Measurements from ENCODE around the gene WAPL.

The WAPL gene

GRCh38 chr10:86415116-86415515, 106.5 kb downstream of the WAPL start:
- no peak for DNase-seq (ENCODE audit: low spot score)
- FAIRE-seq, result no peak

- DNase-seq (ENCODE audit: low spot score) (peak; percentile 68), FAIRE-seq (peak; percentile 94)
Measured at GRCh38 chr10:86413046-86413728, 108.4 kb downstream of the WAPL start.

GRCh38 chr10:86411852-86412560, 109.6 kb downstream of the WAPL start:
- FAIRE-seq, result no peak
- DNase-seq (ENCODE audit: low spot score), result no peak

- DNase-seq (ENCODE audit: low spot score) (peak; percentile 39), FAIRE-seq (no peak)
Measured at GRCh38 chr10:86411281-86411841, 110.2 kb downstream of the WAPL start.

GRCh38 chr10:86410542-86411124, 111.0 kb downstream of the WAPL start:
- peak; percentile 60 for DNase-seq (ENCODE audit: low spot score)
- no peak for FAIRE-seq

- no peak for FAIRE-seq
Measured at GRCh38 chr10:86409183-86409582, 112.4 kb downstream of the WAPL start.

GRCh38 chr10:86403183-86403797, 118.3 kb downstream of the WAPL start:
- DNase-seq (ENCODE audit: low spot score) (peak; percentile 31), FAIRE-seq (no peak)

More at GRCh38 chr10:86409183-86409582, 112.4 kb downstream of the WAPL start:
- no peak for DNase-seq (ENCODE audit: low spot score)

GRCh38 chr10:86402283-86402941, 119.2 kb downstream of the WAPL start:
- no peak for DNase-seq (ENCODE audit: low spot score)
- no peak for FAIRE-seq

GRCh38 chr10:86401588-86402282, 119.9 kb downstream of the WAPL start:
- DNase-seq (ENCODE audit: low spot score) (no peak), FAIRE-seq (no peak)

- FAIRE-seq (no peak), DNase-seq (ENCODE audit: low spot score) (peak; percentile 23)
Measured at GRCh38 chr10:86400705-86401587, 120.6 kb downstream of the WAPL start.

- DNase-seq (ENCODE audit: low spot score) (peak; percentile 89), FAIRE-seq (peak; percentile 58)
Measured at GRCh38 chr10:86399879-86400704, 121.5 kb downstream of the WAPL start.

GRCh38 chr10:86399514-86399878, 122.1 kb downstream of the WAPL start:
- no peak for FAIRE-seq
- DNase-seq (ENCODE audit: low spot score), result no peak

GRCh38 chr10:86397120-86397519, 124.5 kb downstream of the WAPL start:
- FAIRE-seq, result no peak
- no peak for DNase-seq (ENCODE audit: low spot score)

- DNase-seq (ENCODE audit: low spot score) (no peak), FAIRE-seq (no peak)
Measured at GRCh38 chr10:86393862-86394455, 127.6 kb downstream of the WAPL start.

- no peak for DNase-seq (ENCODE audit: low spot score)
- no peak for FAIRE-seq
Measured at GRCh38 chr10:86393362-86393761, 128.2 kb downstream of the WAPL start.

- DNase-seq (ENCODE audit: low spot score) (no peak), FAIRE-seq (no peak)
Measured at GRCh38 chr10:86392723-86393094, 128.9 kb downstream of the WAPL start.

GRCh38 chr10:86391986-86392722, 129.4 kb downstream of the WAPL start:
- DNase-seq (ENCODE audit: low spot score), result no peak
- FAIRE-seq, result no peak
